PFSK-1 (cell line): ENCODE measurements around the gene KCTD1.

Experiments
- FOXP2 ChIP-seq: optimal IDR thresholded peaks from 2 replicates; pipeline ENCODE3; 2011; ENCODE audit warnings: borderline replicate concordance, control low read depth, inconsistent platforms; ENCODE audit not compliant: insufficient read depth; ENCODE audit errors: extremely low read length, extremely low read depth
- POLR2AphosphoS5 ChIP-seq: IDR thresholded peaks from 2 replicates; pipeline ENCODE4 v1.6.1; 2012; ENCODE audit warnings: low read depth, mild to moderate bottlenecking, control low read depth, low read length, moderate library complexity
- SIN3A ChIP-seq: IDR thresholded peaks from 2 replicates; pipeline ENCODE4 v1.6.1; 2012; ENCODE audit warnings: mild to moderate bottlenecking, low read length, moderate library complexity, borderline replicate concordance; ENCODE audit not compliant: insufficient read depth
- TAF1 ChIP-seq: IDR thresholded peaks from 2 replicates; pipeline ENCODE4 v1.6.1; 2012; ENCODE audit warnings: low read length, control low read depth, borderline replicate concordance; ENCODE audit not compliant: insufficient read depth
- TF ChIP-seq, protein P1 (sequence below), 2 experiments: IDR thresholded peaks; 2 replicates each; pipeline versions ENCODE4 v1.6.1 to v1.8.0; 2011 to 2012; ENCODE audit warnings: low read depth in 2 of 2, low read length in 2 of 2, control low read depth in 1 of 2, inconsistent platforms in 1 of 2, mild to moderate bottlenecking in 1 of 2, moderate library complexity in 1 of 2; ENCODE audit not compliant: insufficient read depth in 1 of 2

The KCTD1 gene

DNA sequence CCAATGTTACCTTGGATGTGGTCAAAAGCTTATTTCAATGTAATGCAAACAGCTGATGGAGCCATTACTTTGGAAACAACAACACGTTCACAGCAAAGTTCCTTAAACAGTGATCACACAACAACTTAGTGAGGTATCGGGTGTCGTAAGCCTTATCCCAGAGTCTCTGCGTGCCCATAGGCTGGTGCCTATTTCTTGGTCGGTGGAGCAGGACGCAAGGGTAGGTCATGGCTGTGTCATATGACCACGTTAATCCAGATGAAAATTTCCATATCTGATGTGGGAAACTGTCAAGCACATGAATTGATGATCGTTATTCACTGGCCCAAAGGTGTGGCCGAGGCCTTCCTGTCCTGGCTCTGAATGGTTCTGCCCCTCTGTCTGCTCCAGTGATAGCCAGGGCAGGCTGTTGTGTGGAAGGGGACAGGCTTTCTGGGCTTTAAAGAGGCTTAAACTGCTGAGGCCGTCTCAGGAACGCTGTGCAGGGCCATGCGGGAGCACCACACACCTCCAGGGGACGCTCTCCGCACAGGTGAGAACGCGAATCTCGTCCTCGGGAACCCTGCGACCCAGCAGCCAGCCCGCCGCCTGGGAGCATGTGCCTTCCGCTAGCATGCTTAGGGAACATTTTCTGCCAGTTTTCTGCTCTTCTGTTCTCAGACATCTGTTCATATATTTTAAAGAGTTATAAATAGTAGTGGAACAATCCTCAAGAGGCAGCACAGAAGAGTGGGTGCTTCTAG lies 90.6 kb downstream of the KCTD1 start:
- TF ChIP-seq POLR2AphosphoS5 = no peak
- no peak for TF ChIP-seq FOXP2
- TF ChIP-seq, protein P1, sequence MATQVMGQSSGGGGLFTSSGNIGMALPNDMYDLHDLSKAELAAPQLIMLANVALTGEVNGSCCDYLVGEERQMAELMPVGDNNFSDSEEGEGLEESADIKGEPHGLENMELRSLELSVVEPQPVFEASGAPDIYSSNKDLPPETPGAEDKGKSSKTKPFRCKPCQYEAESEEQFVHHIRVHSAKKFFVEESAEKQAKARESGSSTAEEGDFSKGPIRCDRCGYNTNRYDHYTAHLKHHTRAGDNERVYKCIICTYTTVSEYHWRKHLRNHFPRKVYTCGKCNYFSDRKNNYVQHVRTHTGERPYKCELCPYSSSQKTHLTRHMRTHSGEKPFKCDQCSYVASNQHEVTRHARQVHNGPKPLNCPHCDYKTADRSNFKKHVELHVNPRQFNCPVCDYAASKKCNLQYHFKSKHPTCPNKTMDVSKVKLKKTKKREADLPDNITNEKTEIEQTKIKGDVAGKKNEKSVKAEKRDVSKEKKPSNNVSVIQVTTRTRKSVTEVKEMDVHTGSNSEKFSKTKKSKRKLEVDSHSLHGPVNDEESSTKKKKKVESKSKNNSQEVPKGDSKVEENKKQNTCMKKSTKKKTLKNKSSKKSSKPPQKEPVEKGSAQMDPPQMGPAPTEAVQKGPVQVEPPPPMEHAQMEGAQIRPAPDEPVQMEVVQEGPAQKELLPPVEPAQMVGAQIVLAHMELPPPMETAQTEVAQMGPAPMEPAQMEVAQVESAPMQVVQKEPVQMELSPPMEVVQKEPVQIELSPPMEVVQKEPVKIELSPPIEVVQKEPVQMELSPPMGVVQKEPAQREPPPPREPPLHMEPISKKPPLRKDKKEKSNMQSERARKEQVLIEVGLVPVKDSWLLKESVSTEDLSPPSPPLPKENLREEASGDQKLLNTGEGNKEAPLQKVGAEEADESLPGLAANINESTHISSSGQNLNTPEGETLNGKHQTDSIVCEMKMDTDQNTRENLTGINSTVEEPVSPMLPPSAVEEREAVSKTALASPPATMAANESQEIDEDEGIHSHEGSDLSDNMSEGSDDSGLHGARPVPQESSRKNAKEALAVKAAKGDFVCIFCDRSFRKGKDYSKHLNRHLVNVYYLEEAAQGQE (IDR thresholded peaks at IDR 0.05; ENCODE audit: insufficient read depth in 1 of 2, low read depth in 2 of 2, low read length in 2 of 2) = no peak
- no peak for TF ChIP-seq SIN3A

DNA sequence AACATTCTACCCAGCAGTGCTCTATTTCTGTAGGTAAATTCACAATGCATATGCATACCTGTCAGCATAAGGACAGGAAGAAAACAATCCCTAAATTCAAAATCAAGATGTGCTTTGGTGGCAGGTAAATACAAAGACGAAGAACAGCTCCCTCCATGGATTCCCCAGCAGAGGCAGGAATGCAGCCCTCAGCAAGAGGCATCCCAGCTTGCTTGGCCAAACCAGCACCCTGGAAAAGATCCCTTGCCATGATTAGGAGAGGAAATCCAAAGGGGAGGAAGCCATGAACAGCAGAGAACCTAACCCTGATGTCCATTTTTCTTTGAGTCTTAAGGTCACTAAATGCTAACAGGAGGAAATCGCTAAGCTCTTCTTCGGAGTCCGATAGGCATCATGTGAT lies 91.2 kb downstream of the KCTD1 start:
- TF ChIP-seq SIN3A (no peak), POLR2AphosphoS5 (no peak), FOXP2 (no peak), TAF1 (no peak)
- TF ChIP-seq, protein P1 (IDR thresholded peaks at IDR 0.05; ENCODE audit: insufficient read depth in 1 of 2, low read depth in 2 of 2, low read length in 2 of 2) = no peak

DNA sequence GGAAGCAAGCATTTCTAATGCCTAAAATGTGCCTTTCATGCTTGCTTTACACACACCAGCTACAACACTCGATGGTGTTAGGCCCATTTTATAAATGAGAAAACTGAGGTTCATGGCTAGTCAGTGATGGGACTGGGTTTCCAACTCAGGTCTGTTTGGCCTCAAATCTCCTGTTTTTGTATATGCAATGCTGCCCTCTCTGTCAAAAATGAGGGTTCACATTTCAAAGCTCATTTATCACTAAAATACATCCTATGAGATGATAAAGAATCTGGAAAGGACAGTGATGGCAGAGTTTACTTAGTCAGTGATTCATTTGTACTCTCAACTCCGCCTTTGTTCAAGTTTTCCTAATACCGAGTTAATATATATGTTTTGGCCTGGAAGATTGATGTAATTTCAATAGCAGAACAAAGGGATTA lies 92.3 kb downstream of the KCTD1 start:
- TF ChIP-seq TAF1 (no peak), SIN3A (no peak), FOXP2 (no peak), POLR2AphosphoS5 (no peak)
- TF ChIP-seq, protein P1 (IDR thresholded peaks at IDR 0.05; ENCODE audit: insufficient read depth in 1 of 2, low read depth in 2 of 2, low read length in 2 of 2) = no peak

DNA sequence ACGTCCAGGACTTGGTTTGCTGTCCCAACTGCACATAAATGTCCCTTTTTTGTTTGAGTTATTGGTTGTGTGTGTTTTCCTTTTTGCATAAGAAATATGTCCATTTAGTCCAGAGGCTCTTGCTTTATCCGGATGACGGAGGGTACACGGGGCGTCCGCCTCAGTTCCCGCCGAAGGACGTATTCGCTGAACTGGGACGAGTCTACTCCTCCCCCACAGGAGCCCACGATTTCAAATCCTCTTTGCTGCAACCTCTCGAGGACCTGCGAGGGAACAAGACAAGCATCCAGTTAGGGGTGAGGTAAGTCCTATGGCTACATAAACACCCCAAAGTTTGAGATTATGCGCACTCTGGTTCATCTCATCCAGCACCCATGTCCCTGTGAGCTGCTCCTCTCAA lies 92.7 kb downstream of the KCTD1 start:
- TF ChIP-seq TAF1 (no peak), SIN3A (no peak), POLR2AphosphoS5 (no peak), FOXP2 (no peak)
- TF ChIP-seq, protein P1 (IDR thresholded peaks at IDR 0.05; ENCODE audit: insufficient read depth in 1 of 2, low read depth in 2 of 2, low read length in 2 of 2) = no peak

DNA sequence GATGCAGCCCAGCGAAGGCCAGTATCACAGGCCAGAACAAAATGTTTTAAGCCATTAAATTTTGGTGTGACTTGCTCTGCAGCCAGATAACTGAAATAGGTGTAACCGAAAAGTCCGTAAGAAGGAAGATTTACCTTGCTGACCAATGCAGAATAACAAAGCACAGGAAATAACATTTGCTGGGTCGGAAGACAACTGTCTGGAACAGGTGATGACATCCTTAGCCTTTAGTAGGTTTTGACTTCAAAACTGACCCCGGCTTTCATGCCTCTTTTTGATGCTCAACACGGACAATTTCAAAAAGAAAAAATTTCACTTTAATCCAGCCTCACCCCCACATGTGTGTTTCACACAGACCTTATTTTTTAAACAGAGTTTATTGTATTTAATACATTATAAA lies 93.7 kb downstream of the KCTD1 start:
- TF ChIP-seq POLR2AphosphoS5 (no peak), TAF1 (no peak), SIN3A (no peak), FOXP2 (no peak)
- TF ChIP-seq, protein P1 (IDR thresholded peaks at IDR 0.05; ENCODE audit: insufficient read depth in 1 of 2, low read depth in 2 of 2, low read length in 2 of 2) = no peak
